Liver (tissue), 9 donors: ENCODE results near the gene INHBB. TPM values are rescaled to one million over a fixed set of nuclear protein-coding genes. Genes with fewer than 3 reads are reported as not detected.

Experiments
- DNase-seq: peaks from one replicate; pipeline ENCODE4 v3.0.0-alpha.2; 2017; ENCODE audit warnings: low spot score
- H3K27ac ChIP-seq, 2 donors: one replicate each; pipeline ENCODE4 v1.7.0; 2013; ENCODE audit warnings: inconsistent platforms in 2 of 2, low read length in 2 of 2, control low read depth in 1 of 2, low read depth in 1 of 2, mild to moderate bottlenecking in 1 of 2
- H3K27me3 ChIP-seq, 4 donors: one replicate each; pipeline versions ENCODE4 v1.6.1 to v1.7.0; 2013; ENCODE audit warnings: low read length in 3 of 4, inconsistent platforms in 1 of 4, mild to moderate bottlenecking in 1 of 4, moderate library complexity in 1 of 4; ENCODE audit not compliant: control insufficient read depth in 4 of 4, insufficient read depth in 4 of 4
- H3K36me3 ChIP-seq, 4 donors: one replicate each; pipeline versions ENCODE4 v1.6.1 to v1.7.0; 2013; ENCODE audit warnings: low read length in 3 of 4, mild to moderate bottlenecking in 3 of 4, low read depth in 1 of 4, moderate library complexity in 1 of 4; ENCODE audit not compliant: control insufficient read depth in 4 of 4, insufficient read depth in 3 of 4
- H3K4me1 ChIP-seq, 4 donors: one replicate each; pipeline versions ENCODE4 v1.6.1 to v1.7.0; 2013; ENCODE audit warnings: low read length in 3 of 4, mild to moderate bottlenecking in 3 of 4, moderate library complexity in 1 of 4; ENCODE audit not compliant: control insufficient read depth in 4 of 4, insufficient read depth in 4 of 4
- H3K4me3 ChIP-seq, 3 donors: one replicate each; pipeline versions ENCODE4 v1.6.1 to v1.7.0; 2013; ENCODE audit warnings: low read length in 3 of 3, control low read depth in 1 of 3, low read depth in 1 of 3, mild to moderate bottlenecking in 1 of 3
- H3K9ac ChIP-seq, 2 donors: one replicate each; pipeline ENCODE4 v1.7.0; 2013; ENCODE audit warnings: low read length in 2 of 2, mild to moderate bottlenecking in 2 of 2, moderate library complexity in 2 of 2, control low read depth in 1 of 2, low read depth in 1 of 2
- H3K9me3 ChIP-seq, 4 donors: one replicate each; pipeline versions ENCODE4 v1.6.1 to v1.7.0; 2013; ENCODE audit warnings: low read length in 3 of 4; ENCODE audit not compliant: control insufficient read depth in 4 of 4
- CTCF ChIP-seq: fragments of 150-350 bp; IDR thresholded peaks from 2 replicates; pipeline ENCODE4 v1.5.1; 2017; ENCODE audit warnings: improper control_type of control experiment, low read depth, low read length; ENCODE audit not compliant: missing input control
- EGR1 ChIP-seq, 2 donors: IDR thresholded peaks; 2 replicates each; pipeline ENCODE4 v1.6.1; 2016 to 2018; ENCODE audit warnings: antibody characterized with exemption in 2 of 2, low read depth in 2 of 2
- FOXA1 ChIP-seq: IDR thresholded peaks from 2 replicates; pipeline ENCODE4 v1.6.1; 2016; ENCODE audit warnings: antibody characterized with exemption
- FOXA2 ChIP-seq: IDR thresholded peaks from 2 replicates; pipeline ENCODE4 v1.6.1; 2016; ENCODE audit warnings: antibody characterized with exemption
- GABPA ChIP-seq, 2 donors: IDR thresholded peaks in 1 of 2; conservative IDR thresholded peaks in 1 of 2; 2 replicates each; pipeline ENCODE4 v1.6.1; 2016; ENCODE audit warnings: antibody characterized with exemption in 2 of 2, mild to moderate bottlenecking in 1 of 2, moderate library complexity in 1 of 2
- HNF4A ChIP-seq, 2 donors: conservative IDR thresholded peaks; 2 replicates each; pipeline ENCODE4 v1.6.1; 2016; ENCODE audit warnings: antibody characterized with exemption in 2 of 2, mild to moderate bottlenecking in 2 of 2
- HNF4G ChIP-seq: IDR thresholded peaks from 2 replicates; pipeline ENCODE4 v1.6.1; 2016; ENCODE audit warnings: antibody characterized with exemption
- JUND ChIP-seq, 2 donors: IDR thresholded peaks; 2 replicates each; pipeline ENCODE4 v1.6.1; 2016; ENCODE audit warnings: antibody characterized with exemption in 2 of 2
- NR2F2 ChIP-seq: IDR thresholded peaks from 2 replicates; pipeline ENCODE4 v1.6.1; 2016; ENCODE audit warnings: antibody characterized with exemption
- RAD21 ChIP-seq, 2 donors: IDR thresholded peaks; 2 replicates each; pipeline ENCODE4 v1.6.1; 2016; ENCODE audit warnings: antibody characterized with exemption in 2 of 2, mild to moderate bottlenecking in 2 of 2
- RXRA ChIP-seq, 2 donors: IDR thresholded peaks; 2 replicates each; pipeline ENCODE4 v1.6.1; 2017 to 2018; ENCODE audit warnings: antibody characterized with exemption in 2 of 2, mild to moderate bottlenecking in 1 of 2
- SP1 ChIP-seq: IDR thresholded peaks from 2 replicates; pipeline ENCODE4 v1.6.1; 2018; ENCODE audit warnings: antibody characterized with exemption, mild to moderate bottlenecking
- TAF1 ChIP-seq: conservative IDR thresholded peaks from 2 replicates; pipeline ENCODE4 v1.6.1; 2016; ENCODE audit warnings: antibody characterized with exemption, mild to moderate bottlenecking
- YY1 ChIP-seq: IDR thresholded peaks from 2 replicates; pipeline ENCODE4 v1.6.1; 2016; ENCODE audit warnings: antibody characterized with exemption, mild to moderate bottlenecking
- WGBS: extraction: QIAGEN DNeasy Blood & Tissue Kit; methylation state at CpG from one replicate; pipeline ENCODE4 v1.1.7; 2013; 5-methylcytosine and 5-hydroxymethylcytosine counted together
- polyA plus RNA-seq, 2 donors: library from polyadenylated mRNA; stranded (reverse) in 1 of 2; unstranded in 1 of 2; fragments of 200-250 nt in 1 of 2; fragments of >200 nt in 1 of 2; fragmentation: Nextera tagmentation in 1 of 2; extraction: Ambion mirVana in 1 of 2; gene quantifications; one replicate each; pipeline versions ENCODE4 v1.2.1 to v1.2.3, GENCODE V29; 2013 to 2015
- total RNA-seq, 2 donors: library from RNA; depleted of rRNA; stranded (reverse); fragments of >200 nt; gene quantifications; one replicate each; pipeline ENCODE4 v1.2.3, GENCODE V29; 2014
- TF ChIP-seq, protein P1 (sequence below): IDR thresholded peaks from 2 replicates; pipeline ENCODE4 v1.6.1; 2016; ENCODE audit warnings: antibody characterized with exemption
- TF ChIP-seq, protein P2 (sequence below): IDR thresholded peaks from 2 replicates; pipeline ENCODE4 v1.6.1; 2016; ENCODE audit warnings: antibody characterized with exemption
- TF ChIP-seq, protein P3 (sequence below): IDR thresholded peaks from 2 replicates; pipeline ENCODE4 v1.6.1; 2016; ENCODE audit warnings: antibody characterized with exemption, mild to moderate bottlenecking
- donor health status: healthy.
- donor health status: healthy.
- donor health status: healthy.
- donor health status: healthy.
- donor health status: healthy.

INHBB gene
- total and polyA plus RNA-seq, 4 donors = 0.36 to 7.4 (median 2.1) TPM

DNA sequence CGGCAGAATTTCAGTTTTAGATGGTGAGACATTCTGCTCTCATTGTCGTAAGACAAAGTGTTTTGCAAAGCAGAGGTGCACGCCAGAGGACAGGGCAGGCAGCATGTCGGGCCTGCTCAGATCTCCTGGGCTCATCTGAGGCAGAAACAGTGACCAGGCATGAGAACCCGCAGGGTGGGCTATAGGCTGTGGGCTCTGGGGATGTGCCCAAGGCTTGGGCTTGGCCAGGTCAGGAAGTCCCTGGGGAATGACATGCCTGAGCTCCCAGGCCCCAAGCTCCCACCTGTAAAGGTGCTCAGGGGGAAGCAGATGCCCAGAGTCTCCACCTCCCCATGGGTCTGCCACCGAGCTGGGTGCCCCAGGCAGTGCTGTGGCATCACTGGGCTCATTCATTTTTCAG, 35.3 kb downstream of the INHBB start:
- WGBS = 90% methylated on average over 6 of the region's 6 CpGs
- TF ChIP-seq CTCF (no peak), HNF4A (conservative IDR thresholded peaks at IDR 0.05) (no peak), FOXA2 (no peak), GABPA (IDR thresholded peaks at IDR 0.05 in 1 of 2, conservative IDR thresholded peaks at IDR 0.05 in 1 of 2) (no peak), YY1 (no peak), HNF4G (no peak), TAF1 (no peak), RXRA (IDR thresholded peaks at IDR 0.05) (no peak), JUND (IDR thresholded peaks at IDR 0.05) (no peak), FOXA1 (no peak), SP1 (no peak), EGR1 (IDR thresholded peaks at IDR 0.05; ENCODE audit: low read depth in 2 of 2) (no peak)
- TF ChIP-seq, protein P1, sequence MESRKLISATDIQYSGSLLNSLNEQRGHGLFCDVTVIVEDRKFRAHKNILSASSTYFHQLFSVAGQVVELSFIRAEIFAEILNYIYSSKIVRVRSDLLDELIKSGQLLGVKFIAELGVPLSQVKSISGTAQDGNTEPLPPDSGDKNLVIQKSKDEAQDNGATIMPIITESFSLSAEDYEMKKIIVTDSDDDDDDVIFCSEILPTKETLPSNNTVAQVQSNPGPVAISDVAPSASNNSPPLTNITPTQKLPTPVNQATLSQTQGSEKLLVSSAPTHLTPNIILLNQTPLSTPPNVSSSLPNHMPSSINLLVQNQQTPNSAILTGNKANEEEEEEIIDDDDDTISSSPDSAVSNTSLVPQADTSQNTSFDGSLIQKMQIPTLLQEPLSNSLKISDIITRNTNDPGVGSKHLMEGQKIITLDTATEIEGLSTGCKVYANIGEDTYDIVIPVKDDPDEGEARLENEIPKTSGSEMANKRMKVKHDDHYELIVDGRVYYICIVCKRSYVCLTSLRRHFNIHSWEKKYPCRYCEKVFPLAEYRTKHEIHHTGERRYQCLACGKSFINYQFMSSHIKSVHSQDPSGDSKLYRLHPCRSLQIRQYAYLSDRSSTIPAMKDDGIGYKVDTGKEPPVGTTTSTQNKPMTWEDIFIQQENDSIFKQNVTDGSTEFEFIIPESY = no peak
- Histone ChIP-seq H3K27me3 (no peaks in the 10 kb centered on the region), H3K36me3 (no peaks in the 10 kb centered on the region), H3K27ac (no peak overlapping the region), H3K4me3 (no peak overlapping the region), H3K9me3 (no peaks in the 10 kb centered on the region), H3K4me1 (peaks cover 4 to 11% (median 10%) of the 10 kb centered on the region in 4 donors), H3K9ac (no peak overlapping the region)
- DNase-seq = no peak

DNA sequence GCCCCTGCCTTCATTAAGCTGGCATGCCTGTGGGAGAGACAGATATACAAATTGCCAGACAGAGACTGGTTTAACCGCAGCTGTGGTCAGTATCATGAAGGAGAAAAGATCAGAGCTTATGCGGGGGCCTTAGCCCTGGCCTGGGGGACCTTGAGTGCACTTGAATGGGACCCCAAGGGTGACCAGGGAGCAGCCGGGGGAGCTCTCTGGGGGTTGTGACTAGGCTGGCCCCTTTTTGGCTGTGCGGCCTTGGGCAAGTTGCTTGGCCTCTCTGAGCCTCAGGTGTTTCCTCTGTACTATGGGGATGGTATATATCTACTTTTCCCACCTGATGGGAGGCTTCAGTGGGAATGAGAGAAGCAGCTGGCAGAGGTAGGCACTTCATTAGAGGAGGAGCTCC, 35.7 kb downstream of the INHBB start:
- TF ChIP-seq TAF1 = no peak
- TF ChIP-seq YY1 = no peak
- TF ChIP-seq, protein P2, sequence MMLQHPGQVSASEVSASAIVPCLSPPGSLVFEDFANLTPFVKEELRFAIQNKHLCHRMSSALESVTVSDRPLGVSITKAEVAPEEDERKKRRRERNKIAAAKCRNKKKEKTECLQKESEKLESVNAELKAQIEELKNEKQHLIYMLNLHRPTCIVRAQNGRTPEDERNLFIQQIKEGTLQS = no peak
- TF ChIP-seq, protein P3, sequence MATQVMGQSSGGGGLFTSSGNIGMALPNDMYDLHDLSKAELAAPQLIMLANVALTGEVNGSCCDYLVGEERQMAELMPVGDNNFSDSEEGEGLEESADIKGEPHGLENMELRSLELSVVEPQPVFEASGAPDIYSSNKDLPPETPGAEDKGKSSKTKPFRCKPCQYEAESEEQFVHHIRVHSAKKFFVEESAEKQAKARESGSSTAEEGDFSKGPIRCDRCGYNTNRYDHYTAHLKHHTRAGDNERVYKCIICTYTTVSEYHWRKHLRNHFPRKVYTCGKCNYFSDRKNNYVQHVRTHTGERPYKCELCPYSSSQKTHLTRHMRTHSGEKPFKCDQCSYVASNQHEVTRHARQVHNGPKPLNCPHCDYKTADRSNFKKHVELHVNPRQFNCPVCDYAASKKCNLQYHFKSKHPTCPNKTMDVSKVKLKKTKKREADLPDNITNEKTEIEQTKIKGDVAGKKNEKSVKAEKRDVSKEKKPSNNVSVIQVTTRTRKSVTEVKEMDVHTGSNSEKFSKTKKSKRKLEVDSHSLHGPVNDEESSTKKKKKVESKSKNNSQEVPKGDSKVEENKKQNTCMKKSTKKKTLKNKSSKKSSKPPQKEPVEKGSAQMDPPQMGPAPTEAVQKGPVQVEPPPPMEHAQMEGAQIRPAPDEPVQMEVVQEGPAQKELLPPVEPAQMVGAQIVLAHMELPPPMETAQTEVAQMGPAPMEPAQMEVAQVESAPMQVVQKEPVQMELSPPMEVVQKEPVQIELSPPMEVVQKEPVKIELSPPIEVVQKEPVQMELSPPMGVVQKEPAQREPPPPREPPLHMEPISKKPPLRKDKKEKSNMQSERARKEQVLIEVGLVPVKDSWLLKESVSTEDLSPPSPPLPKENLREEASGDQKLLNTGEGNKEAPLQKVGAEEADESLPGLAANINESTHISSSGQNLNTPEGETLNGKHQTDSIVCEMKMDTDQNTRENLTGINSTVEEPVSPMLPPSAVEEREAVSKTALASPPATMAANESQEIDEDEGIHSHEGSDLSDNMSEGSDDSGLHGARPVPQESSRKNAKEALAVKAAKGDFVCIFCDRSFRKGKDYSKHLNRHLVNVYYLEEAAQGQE = no peak
- TF ChIP-seq FOXA2 = no peak
- TF ChIP-seq, protein P1 = no peak
- TF ChIP-seq NR2F2 = no peak
- no peak for TF ChIP-seq RAD21 (IDR thresholded peaks at IDR 0.05)
- no peak for TF ChIP-seq EGR1 (IDR thresholded peaks at IDR 0.05; ENCODE audit: low read depth in 2 of 2)
- TF ChIP-seq HNF4G = no peak
- TF ChIP-seq CTCF = no peak
- no peaks in the 10 kb centered on the region for H3K36me3 ChIP-seq
- H3K27me3 ChIP-seq = no peaks in the 10 kb centered on the region
- DNase-seq = no peak
- 72% methylated on average over 4 of the region's 4 CpGs for WGBS
- H3K27ac ChIP-seq = no peak overlapping the region
- no peak overlapping the region for H3K4me3 ChIP-seq
- peaks cover 4 to 11% (median 10%) of the 10 kb centered on the region in 4 donors for H3K4me1 ChIP-seq
- no peaks in the 10 kb centered on the region for H3K9me3 ChIP-seq
- no peak overlapping the region for H3K9ac ChIP-seq
